Panc1 (cell line): Measurements from ENCODE around the gene LIN28A. TPM values are rescaled to one million over a fixed set of nuclear protein-coding genes. Genes with fewer than 3 reads are reported as not detected.
"Not testable (repeated sequence)": the region's sequence is repeated elsewhere in the genome, so short reads cannot be mapped to it uniquely, and the experiment has no call there.

ENCODE experiments used
- ATAC-seq: fragments of 200-7000 bp; cut with Tn5 transposase; 2 replicates; pipeline ENCODE4 v1.9.1; 2020; ENCODE audit warnings: mild to moderate bottlenecking, moderate library complexity
- BruUV-seq: library from RNA; stranded (reverse); fragments of 400-500 nt; replicated peaks from 2 replicates; lab custom pipeline; 2021; lab: Mats Ljungman, UMichigan
- CTCF ChIA-PET: fragments of 300-600 bp; sonication (Branson Sonifier 250); formaldehyde crosslinking; loops from one replicate; lab custom pipeline; 2022; ENCODE audit warnings: antibody characterized with exemption; lab: Charles Lee
- POLR2A ChIA-PET: fragments of 300-600 bp; sonication (Branson Sonifier 250); formaldehyde crosslinking; loops from one replicate; lab custom pipeline; 2022; ENCODE audit warnings: antibody characterized with exemption; lab: Charles Lee
- DNase-seq: peaks from one replicate; pipeline ENCODE4 v3.0.0-alpha.2; 2010; ENCODE audit warnings: low read depth, low spot score
- H3K27ac ChIP-seq: 2 replicates; pipeline ENCODE4 v1.5.1; 2011; ENCODE audit warnings: mild to moderate bottlenecking, low read length, inconsistent platforms
- H3K27me3 ChIP-seq: fragments of 200-500 bp; sonication (Bioruptor generic); 2 replicates; pipeline ENCODE4 v1.6.0; 2014; ENCODE audit warnings: low read length, inconsistent platforms; ENCODE audit not compliant: control insufficient read depth, insufficient read depth
- H3K36me3 ChIP-seq: fragments of 200-500 bp; sonication (Bioruptor generic); 2 replicates; pipeline ENCODE4 v1.5.1; 2014; ENCODE audit warnings: inconsistent platforms, mild to moderate bottlenecking, low read length, moderate library complexity; ENCODE audit not compliant: control insufficient read depth, insufficient read depth
- H3K4me1 ChIP-seq: 2 replicates; pipeline ENCODE4 v1.5.1; 2011; ENCODE audit warnings: inconsistent platforms, mild to moderate bottlenecking, low read length, moderate library complexity; ENCODE audit not compliant: control insufficient read depth, insufficient read depth
- H3K4me3 ChIP-seq, 2 experiments: 2 replicates each; pipeline ENCODE4 v1.5.1; 2011 to 2012; ENCODE audit warnings: low read depth in 2 of 2, low read length in 2 of 2, mild to moderate bottlenecking in 2 of 2, inconsistent platforms in 1 of 2, moderate library complexity in 1 of 2
- H3K9me3 ChIP-seq: fragments of 200-500 bp; sonication (Bioruptor generic); 2 replicates; pipeline ENCODE4 v1.5.1; 2014; ENCODE audit warnings: low read depth, mild to moderate bottlenecking, inconsistent platforms, low read length, moderate library complexity; ENCODE audit not compliant: control insufficient read depth, insufficient read depth
- POLR2AphosphoS5 ChIP-seq: IDR thresholded peaks from 2 replicates; pipeline ENCODE4 v1.6.1; 2012; ENCODE audit warnings: mild to moderate bottlenecking, low read depth, low read length, moderate library complexity
- SIN3A ChIP-seq: IDR thresholded peaks from 2 replicates; pipeline ENCODE4 v1.6.1; 2012; ENCODE audit warnings: low read depth, mild to moderate bottlenecking, low read length, moderate library complexity, borderline replicate concordance; ENCODE audit not compliant: insufficient read depth
- TCF7L2 ChIP-seq: IDR thresholded peaks from 2 replicates; pipeline ENCODE4 v1.6.1; 2011; ENCODE audit warnings: mild to moderate bottlenecking, low read depth, low read length, inconsistent platforms
- in situ Hi-C: cut with HindIII; loops from 2 replicates; pipeline ENCODE4 v1.10.0; 2016; ENCODE audit warnings: low sequenced_read_pairs, low pct_unique_long_range_greater_than_20kb
- intact Hi-C: fragments of 100-400 bp; cut with micrococcal nuclease; formaldehyde crosslinking; loops from one replicate; pipeline ENCODE4 v1.10.0; 2022; ENCODE audit not compliant: unreplicated experiment
- total RNA-seq: library from RNA; stranded (reverse); gene quantifications from one replicate; pipeline ENCODE4 v1.2.1, GENCODE V29; 2021; ENCODE audit not compliant: unreplicated experiment
- TF ChIP-seq, protein P1 (sequence below): fragments of 450-650 bp; IDR thresholded peaks from 2 replicates; pipeline ENCODE4 v1.5.1; 2017; ENCODE audit warnings: mild to moderate bottlenecking
- TF ChIP-seq, protein P2 (sequence below), 2 experiments: IDR thresholded peaks; 2 replicates each; pipeline ENCODE4 v1.6.1; 2011 to 2012; ENCODE audit warnings: low read depth in 2 of 2, control low read depth in 1 of 2, low read length in 1 of 2, mild to moderate bottlenecking in 1 of 2, moderate library complexity in 1 of 2; ENCODE audit not compliant: insufficient read depth in 1 of 2

LIN28A gene
- total RNA-seq, 1 experiment from 2014 or later = 0.64 TPM

DNA sequence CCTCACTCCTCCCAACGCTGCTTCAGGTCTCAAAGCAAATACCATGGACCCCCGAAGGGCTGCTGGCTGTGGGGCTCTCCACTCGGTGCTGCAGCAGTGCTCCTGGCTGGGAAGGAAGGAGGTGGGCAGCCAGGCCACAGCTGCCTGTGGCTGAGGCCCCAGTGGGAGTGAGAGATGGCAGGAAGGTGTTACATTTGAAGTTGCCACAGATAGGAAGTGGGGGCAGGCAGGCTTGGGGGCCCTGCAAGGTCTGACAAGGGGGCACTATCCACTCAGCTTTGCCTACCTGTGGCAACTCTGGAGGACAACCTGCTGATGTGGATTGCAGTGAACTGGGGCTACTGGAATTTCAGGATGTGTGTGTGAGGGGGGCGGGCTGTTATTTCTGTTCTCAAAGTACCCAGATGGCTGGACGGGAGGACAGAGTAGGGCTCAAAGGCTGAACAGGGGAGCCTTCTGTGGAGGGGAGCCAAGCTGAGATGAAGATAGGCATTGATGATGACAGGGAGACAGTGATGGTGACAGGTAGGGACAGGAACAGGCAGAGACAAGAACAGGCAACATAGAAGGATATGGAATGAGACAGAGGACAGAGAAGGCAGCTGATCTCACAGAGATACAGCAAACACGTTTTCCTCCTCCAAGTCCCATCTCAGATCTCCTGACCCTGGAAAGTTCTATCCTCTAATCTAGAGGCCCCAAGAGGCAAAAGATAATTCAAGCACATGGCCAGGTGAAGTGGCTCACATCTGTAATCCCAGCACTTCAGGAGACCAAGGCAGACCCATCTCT is 39.8 kb upstream of the LIN28A start:
- ATAC-seq (no peak), DNase-seq (no peak)
- H3K36me3 ChIP-seq = no peaks in the 10 kb centered on the region
- H3K9me3 ChIP-seq = no peaks in the 10 kb centered on the region
- in situ Hi-C loops = no loop called here
- BruUV-seq = no TSS peak
- H3K4me1 ChIP-seq = no peaks in the 10 kb centered on the region
- ChIA-PET CTCF (no interaction called here), POLR2A (no interaction called here)
- intact Hi-C loops = no loop called here
- TF ChIP-seq, protein P1, sequence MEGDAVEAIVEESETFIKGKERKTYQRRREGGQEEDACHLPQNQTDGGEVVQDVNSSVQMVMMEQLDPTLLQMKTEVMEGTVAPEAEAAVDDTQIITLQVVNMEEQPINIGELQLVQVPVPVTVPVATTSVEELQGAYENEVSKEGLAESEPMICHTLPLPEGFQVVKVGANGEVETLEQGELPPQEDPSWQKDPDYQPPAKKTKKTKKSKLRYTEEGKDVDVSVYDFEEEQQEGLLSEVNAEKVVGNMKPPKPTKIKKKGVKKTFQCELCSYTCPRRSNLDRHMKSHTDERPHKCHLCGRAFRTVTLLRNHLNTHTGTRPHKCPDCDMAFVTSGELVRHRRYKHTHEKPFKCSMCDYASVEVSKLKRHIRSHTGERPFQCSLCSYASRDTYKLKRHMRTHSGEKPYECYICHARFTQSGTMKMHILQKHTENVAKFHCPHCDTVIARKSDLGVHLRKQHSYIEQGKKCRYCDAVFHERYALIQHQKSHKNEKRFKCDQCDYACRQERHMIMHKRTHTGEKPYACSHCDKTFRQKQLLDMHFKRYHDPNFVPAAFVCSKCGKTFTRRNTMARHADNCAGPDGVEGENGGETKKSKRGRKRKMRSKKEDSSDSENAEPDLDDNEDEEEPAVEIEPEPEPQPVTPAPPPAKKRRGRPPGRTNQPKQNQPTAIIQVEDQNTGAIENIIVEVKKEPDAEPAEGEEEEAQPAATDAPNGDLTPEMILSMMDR = no peak
- TF ChIP-seq TCF7L2 (no peak), SIN3A (no peak), POLR2AphosphoS5 (no peak)
- TF ChIP-seq, protein P2, sequence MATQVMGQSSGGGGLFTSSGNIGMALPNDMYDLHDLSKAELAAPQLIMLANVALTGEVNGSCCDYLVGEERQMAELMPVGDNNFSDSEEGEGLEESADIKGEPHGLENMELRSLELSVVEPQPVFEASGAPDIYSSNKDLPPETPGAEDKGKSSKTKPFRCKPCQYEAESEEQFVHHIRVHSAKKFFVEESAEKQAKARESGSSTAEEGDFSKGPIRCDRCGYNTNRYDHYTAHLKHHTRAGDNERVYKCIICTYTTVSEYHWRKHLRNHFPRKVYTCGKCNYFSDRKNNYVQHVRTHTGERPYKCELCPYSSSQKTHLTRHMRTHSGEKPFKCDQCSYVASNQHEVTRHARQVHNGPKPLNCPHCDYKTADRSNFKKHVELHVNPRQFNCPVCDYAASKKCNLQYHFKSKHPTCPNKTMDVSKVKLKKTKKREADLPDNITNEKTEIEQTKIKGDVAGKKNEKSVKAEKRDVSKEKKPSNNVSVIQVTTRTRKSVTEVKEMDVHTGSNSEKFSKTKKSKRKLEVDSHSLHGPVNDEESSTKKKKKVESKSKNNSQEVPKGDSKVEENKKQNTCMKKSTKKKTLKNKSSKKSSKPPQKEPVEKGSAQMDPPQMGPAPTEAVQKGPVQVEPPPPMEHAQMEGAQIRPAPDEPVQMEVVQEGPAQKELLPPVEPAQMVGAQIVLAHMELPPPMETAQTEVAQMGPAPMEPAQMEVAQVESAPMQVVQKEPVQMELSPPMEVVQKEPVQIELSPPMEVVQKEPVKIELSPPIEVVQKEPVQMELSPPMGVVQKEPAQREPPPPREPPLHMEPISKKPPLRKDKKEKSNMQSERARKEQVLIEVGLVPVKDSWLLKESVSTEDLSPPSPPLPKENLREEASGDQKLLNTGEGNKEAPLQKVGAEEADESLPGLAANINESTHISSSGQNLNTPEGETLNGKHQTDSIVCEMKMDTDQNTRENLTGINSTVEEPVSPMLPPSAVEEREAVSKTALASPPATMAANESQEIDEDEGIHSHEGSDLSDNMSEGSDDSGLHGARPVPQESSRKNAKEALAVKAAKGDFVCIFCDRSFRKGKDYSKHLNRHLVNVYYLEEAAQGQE (IDR thresholded peaks at IDR 0.05; ENCODE audit: insufficient read depth in 1 of 2, low read depth in 2 of 2, low read length in 1 of 2) = no peak
- no peak overlapping the region for H3K4me3 ChIP-seq
- no peaks in the 10 kb centered on the region for H3K27me3 ChIP-seq
- H3K27ac ChIP-seq = no peak overlapping the region

DNA sequence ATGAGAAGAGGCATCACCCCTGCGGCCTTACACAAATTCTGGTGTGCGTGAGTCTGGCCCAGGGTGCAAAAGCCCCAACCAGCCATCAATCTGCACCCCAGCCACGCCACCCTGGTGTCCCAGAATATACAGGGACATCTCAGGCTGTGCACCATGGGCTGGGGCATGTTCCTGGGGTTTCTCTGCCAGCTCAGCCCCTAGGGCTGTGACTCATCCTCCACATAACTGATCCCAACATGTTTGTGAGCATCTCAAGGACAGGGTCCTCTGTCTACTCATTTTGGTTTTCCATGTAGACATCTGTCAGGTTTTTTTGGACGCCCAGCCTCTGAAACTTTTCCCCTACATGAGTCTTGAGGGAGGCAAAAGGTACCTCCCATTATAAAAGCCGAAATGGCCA is 38.6 kb upstream of the LIN28A start:
- Histone ChIP-seq H3K36me3 (no peaks in the 10 kb centered on the region), H3K27ac (no peak overlapping the region), H3K9me3 (no peaks in the 10 kb centered on the region), H3K4me1 (no peaks in the 10 kb centered on the region), H3K4me3 (no peak overlapping the region), H3K27me3 (no peaks in the 10 kb centered on the region)
- DNase-seq = no peak
- BruUV-seq = no TSS peak
- intact Hi-C loops = no loop called here
- in situ Hi-C loops = no loop called here
- ATAC-seq = no peak
- ChIA-PET CTCF (no interaction called here), POLR2A (no interaction called here)
- TF ChIP-seq, protein P2 (IDR thresholded peaks at IDR 0.05; ENCODE audit: insufficient read depth in 1 of 2, low read depth in 2 of 2, low read length in 1 of 2) = no peak
- TF ChIP-seq, protein P1 = no peak
- TF ChIP-seq POLR2AphosphoS5 = no peak

DNA sequence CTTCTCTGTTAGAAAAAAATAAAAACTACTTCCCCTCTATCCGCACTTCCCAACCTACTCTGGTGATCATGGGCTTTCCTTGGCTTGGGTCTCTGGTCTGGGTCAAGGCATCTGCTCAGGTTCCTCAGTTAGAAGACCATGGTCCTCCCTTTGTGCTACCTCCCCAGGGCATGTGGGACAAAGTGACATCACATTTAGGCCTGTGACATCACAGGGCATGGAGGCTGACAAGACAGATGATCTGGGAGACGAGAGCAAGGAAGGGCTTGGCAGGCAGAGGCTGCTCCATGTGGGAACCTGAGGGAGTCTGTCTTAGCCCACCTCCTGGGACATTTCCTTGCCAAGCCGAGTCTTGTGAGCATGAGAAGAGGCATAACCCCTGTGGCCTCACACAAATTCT is 38.0 kb upstream of the LIN28A start, which contains the start of gene ZNF683:
Gene ZNF683 (minus strand): TSS at position 140 of the 400 bp plus-strand sequence. CDS start 4,179 bp downstream, outside the sequence.
- ATAC-seq, H3K9me3 ChIP-seq, BruUV-seq, DNase-seq, intact Hi-C loops, H3K27ac ChIP-seq, H3K4me3 ChIP-seq, in situ Hi-C loops, H3K36me3 ChIP-seq, POLR2A ChIA-PET, H3K27me3 ChIP-seq, H3K4me1 ChIP-seq: not testable (repeated sequence)
- CTCF ChIA-PET = interaction anchor here (0.7 kb wide), 1 partner anchor 318 kb away, joined by 5 read pairs; no protein-coding TSS in a partner anchor
